Measurements from ENCODE around the gene G6PC1. TPM values are rescaled to one million over a fixed set of nuclear protein-coding genes. Genes with fewer than 3 reads are reported as not detected.

The G6PC1 gene
- total and polyA plus RNA-seq, 2 of the 13 experiments (the other 11 are each of a cell fraction or from before 2014, with no cell fraction given): 1.7 to 37.9 TPM

DNA sequence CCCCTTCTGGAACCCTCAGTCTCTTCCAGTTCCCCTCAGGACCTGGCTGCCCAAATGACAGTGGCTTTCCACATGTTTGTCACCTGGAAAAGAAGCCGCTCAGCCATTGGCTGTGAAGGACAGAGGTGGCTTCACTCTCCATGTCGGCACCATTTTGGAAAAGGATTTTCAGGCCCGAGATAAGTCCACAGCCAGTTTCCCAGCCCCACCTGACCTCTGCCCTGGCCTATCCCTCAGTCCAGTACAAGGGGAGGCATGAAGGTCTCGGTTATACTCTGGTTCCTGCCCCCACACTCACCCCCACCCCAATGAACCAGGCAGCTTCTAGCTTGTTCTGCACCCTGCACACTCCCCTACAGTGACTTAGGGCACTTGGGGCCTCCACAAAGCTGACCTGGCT is 34.4 kb upstream of the G6PC1 start (continued):
- TF ChIP-seq, protein P1, sequence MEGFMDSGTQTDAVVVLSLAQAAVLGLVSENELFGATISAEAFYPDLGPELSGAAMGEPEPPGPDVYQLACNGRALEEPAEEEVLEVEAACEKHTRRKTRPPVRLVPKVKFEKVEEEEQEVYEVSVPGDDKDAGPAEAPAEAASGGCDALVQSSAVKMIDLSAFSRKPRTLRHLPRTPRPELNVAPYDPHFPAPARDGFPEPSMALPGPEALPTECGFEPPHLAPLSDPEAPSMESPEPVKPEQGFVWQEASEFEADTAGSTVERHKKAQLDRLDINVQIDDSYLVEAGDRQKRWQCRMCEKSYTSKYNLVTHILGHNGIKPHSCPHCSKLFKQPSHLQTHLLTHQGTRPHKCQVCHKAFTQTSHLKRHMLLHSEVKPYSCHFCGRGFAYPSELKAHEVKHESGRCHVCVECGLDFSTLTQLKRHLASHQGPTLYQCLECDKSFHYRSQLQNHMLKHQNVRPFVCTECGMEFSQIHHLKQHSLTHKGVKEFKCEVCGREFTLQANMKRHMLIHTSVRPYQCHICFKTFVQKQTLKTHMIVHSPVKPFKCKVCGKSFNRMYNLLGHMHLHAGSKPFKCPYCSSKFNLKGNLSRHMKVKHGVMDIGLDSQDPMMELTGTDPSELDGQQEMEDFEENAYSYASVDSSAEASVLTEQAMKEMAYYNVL (CRISPR knock-in tag; IDR thresholded peaks at IDR 0.05; ENCODE audit: borderline replicate concordance): no peak
- TF ChIP-seq SNRNP70 (IDR thresholded peaks at IDR 0.05; ENCODE audit: low read depth, low read length) (no peak), ZBTB44 (CRISPR knock-in tag; IDR thresholded peaks at IDR 0.05) (no peak), MBNL3 (CRISPR knock-in tag; conservative IDR thresholded peaks at IDR 0.05) (no peak), BRCA1 (CRISPR knock-in tag; IDR thresholded peaks at IDR 0.05) (no peak), HCFC1 (IDR thresholded peaks at IDR 0.05; ENCODE audit: low read depth, low read length) (no peak), CHD4 (IDR thresholded peaks at IDR 0.05; ENCODE audit: borderline replicate concordance, low read length) (0 out of 2 replicates have a peak, but pooled peaks have one; percentile 18), NFKB2 (CRISPR knock-in tag; IDR thresholded peaks at IDR 0.05; ENCODE audit: borderline replicate concordance) (0 out of 2 replicates have a peak, but pooled peaks have one; percentile 53), RXRA (CRISPR knock-in tag; IDR thresholded peaks at IDR 0.05) (no peak), EP300 (IDR thresholded peaks at IDR 0.05; ENCODE audit: low read depth in 2 of 2, low read length in 2 of 2) (no peak), EP300 (CRISPR knock-in tag; IDR thresholded peaks at IDR 0.05; ENCODE audit: borderline replicate concordance) (no peak), PLRG1 (conservative IDR thresholded peaks at IDR 0.05) (no peak), ZNF747 (CRISPR knock-in tag; IDR thresholded peaks at IDR 0.05; ENCODE audit: borderline replicate concordance) (0 out of 2 replicates have a peak, but pooled peaks have one; percentile 10), USF2 (IDR thresholded peaks at IDR 0.05; ENCODE audit: low read depth, low read length) (no peak), USF2 (CRISPR knock-in tag; IDR thresholded peaks at IDR 0.05; ENCODE audit: borderline replicate concordance) (0 out of 2 replicates have a peak, but pooled peaks have one; percentile 10), CBX5 (CRISPR knock-in tag; IDR thresholded peaks at IDR 0.05; ENCODE audit: borderline replicate concordance) (no peak), ZNF776 (CRISPR knock-in tag; IDR thresholded peaks at IDR 0.05) (no peak), HNRNPUL1 (IDR thresholded peaks at IDR 0.05; ENCODE audit: low read depth, low read length) (no peak), ZNF124 (CRISPR knock-in tag; IDR thresholded peaks at IDR 0.05) (no peak), ZNF337 (CRISPR knock-in tag; IDR thresholded peaks at IDR 0.05; ENCODE audit: borderline replicate concordance, low read depth) (0 out of 2 replicates have a peak, but pooled peaks have one; percentile 22), GLI4 (CRISPR knock-in tag; IDR thresholded peaks at IDR 0.05; ENCODE audit: borderline replicate concordance) (peak; percentile 86; the same call in 1 of the 2 replicates)
- TF ChIP-seq, protein P2, sequence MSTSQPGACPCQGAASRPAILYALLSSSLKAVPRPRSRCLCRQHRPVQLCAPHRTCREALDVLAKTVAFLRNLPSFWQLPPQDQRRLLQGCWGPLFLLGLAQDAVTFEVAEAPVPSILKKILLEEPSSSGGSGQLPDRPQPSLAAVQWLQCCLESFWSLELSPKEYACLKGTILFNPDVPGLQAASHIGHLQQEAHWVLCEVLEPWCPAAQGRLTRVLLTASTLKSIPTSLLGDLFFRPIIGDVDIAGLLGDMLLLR (CRISPR knock-in tag; IDR thresholded peaks at IDR 0.05): no peak
- TF ChIP-seq, protein P3, sequence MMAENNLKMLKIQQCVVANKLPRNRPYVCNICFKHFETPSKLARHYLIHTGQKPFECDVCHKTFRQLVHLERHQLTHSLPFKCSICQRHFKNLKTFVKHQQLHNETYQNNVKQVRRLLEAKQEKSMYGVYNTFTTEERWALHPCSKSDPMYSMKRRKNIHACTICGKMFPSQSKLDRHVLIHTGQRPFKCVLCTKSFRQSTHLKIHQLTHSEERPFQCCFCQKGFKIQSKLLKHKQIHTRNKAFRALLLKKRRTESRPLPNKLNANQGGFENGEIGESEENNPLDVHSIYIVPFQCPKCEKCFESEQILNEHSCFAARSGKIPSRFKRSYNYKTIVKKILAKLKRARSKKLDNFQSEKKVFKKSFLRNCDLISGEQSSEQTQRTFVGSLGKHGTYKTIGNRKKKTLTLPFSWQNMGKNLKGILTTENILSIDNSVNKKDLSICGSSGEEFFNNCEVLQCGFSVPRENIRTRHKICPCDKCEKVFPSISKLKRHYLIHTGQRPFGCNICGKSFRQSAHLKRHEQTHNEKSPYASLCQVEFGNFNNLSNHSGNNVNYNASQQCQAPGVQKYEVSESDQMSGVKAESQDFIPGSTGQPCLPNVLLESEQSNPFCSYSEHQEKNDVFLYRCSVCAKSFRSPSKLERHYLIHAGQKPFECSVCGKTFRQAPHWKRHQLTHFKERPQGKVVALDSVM (CRISPR knock-in tag; IDR thresholded peaks at IDR 0.05): peak; percentile 16; the same call in 1 of the 2 replicates

All from HepG2 (cell line).